ENCODE measurements around the gene ST6GALNAC4.
A peak's percentile ranks its signal among the peaks of the same experiment; 100 is the strongest.

The ST6GALNAC4 gene

DNA sequence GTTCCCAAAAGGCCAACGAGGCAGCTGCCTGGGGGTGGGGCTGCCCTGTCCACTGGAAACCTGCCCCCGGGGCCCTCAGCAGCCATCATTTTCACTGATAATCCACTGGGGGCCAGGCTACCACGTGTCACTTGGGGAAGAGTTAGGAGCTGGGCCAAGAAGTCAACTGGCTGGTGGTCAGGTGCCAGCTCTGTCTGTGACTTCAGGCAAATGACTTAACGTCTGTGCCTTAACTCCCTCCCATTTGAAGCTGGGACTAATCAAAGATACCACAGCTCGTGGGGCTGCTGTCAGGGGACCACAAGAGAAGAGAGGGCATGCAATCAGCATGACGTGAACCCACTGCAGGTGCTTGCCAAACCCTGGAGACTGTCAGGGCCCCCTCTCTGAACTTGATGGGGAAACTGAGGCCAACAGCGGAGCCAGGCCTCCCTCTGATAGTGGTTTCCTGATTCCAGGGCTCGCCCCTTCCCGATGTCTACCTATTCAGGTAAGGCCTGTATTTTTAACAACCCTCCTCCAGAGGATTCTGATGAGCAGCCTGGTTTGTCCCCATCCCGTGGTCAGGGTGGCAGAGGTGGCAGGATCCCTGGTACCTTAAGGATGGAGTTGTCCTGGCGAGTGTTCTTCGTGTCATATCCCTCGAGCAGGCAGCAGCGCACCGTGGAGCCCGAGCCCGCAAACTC, 33.1 kb upstream of the ST6GALNAC4 start:
- peak overlapping the region in 9 of 21 experiments; percentile 14 to 80 (median 63) for H3K27ac ChIP-seq
- H3K4me3 ChIP-seq, result no peak overlapping the region

DNA sequence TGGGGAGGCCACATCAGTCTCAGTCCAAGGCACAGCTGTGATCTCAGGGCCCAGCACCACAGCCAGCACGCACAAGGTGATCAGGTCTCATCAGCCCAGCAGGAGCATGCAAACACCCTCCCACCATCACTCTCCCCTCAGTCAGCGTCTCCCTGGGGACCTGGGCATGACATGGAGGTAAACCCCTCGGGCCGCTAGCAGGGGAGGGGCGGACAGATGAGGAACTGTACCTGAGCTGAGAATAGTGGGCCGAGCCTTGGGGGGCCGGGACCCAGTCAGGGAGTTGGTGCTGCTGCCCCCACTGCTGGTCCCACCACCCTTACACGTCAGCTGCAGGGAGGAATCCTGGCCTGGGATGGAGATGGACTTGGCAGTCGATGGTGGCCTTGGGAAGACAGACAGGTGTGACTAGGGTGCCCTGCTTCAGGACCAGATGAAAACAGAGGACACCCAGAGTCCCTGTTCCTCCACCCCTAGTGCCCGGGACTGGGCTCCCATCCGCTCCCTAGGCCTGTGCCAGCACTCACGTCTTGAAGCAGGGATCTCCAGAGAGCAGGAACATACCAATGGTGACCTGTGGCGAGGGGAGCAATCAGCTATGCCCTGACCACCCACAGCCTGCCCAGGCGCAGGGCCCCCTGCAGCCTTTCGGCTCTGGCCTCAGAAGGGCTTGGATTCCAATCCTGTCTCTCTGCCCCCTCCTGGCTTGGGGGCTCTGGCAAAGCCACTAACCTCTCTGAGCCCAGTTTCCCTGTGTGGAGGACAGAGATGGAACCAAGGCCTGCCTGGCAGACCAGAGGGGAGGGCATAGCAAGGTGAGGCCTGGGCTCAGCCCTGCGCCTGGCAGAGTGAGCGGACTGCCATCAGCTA, 31.2 kb upstream of the ST6GALNAC4 start:
- Histone ChIP-seq H3K4me3 (no peak overlapping the region), H3K27ac (peak overlapping the region in 6 of 21 experiments; percentile 1 to 60 (median 36))

DNA sequence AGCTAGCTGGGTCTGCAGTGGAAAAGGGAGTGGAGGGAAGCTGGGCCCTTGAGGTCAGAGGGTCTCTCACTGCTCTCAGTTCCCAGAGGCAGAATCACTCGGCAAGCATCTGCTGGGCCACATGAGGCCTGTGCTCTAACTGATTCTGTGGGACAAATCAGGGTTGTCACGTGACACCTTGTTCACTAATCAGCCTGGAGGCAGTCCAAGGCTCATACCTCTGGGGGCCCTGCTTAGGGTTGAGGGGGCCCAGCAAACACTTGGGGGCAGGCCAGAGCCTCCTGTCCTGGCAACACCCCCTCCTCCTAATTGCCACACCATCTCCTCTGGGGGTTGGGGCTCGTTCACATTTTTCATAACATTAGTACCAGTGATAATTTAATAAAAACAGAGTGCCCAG, 29.9 kb upstream of the ST6GALNAC4 start:
- H3K27ac ChIP-seq, result peak overlapping the region in 5 of 21 experiments; percentile 32 to 61 (median 43)
- no peak overlapping the region for H3K4me3 ChIP-seq

DNA sequence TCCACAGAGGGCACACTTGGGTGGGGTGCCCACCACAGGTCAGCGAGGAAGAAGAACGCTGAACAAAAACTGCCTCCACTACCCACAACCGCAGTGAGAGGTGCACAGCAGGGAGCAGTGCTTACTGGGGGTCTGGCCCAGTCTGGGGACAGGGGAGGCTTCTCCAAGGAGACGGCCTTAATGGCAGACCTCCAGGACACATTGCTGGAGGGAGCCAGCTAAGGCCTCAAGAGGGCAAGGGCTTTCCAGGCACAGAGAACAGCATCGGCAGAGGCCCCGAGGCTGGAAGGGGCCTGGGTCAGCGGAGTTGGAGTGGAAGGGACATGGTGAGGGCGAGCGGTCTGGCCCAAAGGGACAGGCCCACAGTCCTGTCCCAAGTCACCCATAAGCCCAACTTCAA, 29.1 kb upstream of the ST6GALNAC4 start:
- H3K27ac ChIP-seq, result peak overlapping the region in 9 of 21 experiments; percentile 4 to 61 (median 39)

DNA sequence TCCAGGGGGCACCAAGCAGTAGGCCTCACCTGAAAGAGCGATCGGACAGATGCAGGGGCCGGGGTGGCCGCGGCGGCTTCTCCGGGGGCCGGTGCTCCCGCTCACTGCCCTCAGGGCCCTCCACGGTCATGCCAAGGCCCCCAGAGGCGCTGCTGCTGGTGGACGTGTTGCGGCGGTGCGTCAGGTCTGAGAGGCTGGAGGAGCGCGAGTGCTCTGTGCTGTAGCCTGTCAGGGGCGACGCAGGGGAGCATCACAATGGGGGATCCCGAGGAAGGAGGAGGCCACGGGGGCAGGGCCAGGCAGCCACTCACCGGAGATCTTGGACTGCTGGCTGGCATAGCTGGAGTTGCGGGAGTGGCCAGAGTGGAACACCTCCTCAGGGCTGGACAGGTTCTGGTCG, 28.5 kb upstream of the ST6GALNAC4 start:
- H3K4me3 ChIP-seq, result no peak overlapping the region
- H3K27ac ChIP-seq, result peak overlapping the region in 6 of 21 experiments; percentile 4 to 61 (median 42)

More for the DNA sequence above, 29.1 kb upstream of the ST6GALNAC4 start:
- H3K4me3 ChIP-seq, result no peak overlapping the region

DNA sequence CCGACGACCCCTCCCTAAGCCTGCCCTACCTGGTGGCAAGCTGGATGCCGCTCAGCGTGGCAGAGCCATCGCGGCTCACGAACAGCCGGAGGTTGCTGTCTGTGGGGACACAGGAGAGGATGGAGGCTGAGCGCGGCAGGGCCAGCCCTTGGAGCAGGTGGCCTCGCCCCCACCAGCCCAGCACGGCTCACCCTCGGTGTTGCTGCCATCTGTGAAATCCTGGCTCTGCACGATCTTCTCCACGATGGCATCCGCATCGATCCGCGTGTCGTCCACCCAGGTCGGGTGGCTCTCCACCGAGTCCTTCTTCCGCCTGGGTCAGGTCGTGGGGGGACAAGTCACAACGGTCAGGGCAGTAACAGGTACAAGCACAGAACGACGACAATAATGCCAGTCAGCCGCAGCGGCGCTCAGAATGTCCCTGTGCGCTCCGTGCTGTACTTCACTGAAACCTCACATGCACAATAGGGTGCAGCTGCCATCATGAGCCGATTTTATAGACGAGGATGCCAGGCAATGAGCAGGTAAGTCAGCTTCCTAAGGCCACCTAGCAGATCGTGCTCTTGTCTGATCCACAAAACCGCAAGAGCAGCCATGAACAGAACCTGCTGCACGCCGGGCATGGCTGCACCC, 27.9 kb upstream of the ST6GALNAC4 start:
- H3K27ac ChIP-seq, result peak overlapping the region in 1 of 21 experiments; percentile 4
- no peak overlapping the region for H3K4me3 ChIP-seq

DNA sequence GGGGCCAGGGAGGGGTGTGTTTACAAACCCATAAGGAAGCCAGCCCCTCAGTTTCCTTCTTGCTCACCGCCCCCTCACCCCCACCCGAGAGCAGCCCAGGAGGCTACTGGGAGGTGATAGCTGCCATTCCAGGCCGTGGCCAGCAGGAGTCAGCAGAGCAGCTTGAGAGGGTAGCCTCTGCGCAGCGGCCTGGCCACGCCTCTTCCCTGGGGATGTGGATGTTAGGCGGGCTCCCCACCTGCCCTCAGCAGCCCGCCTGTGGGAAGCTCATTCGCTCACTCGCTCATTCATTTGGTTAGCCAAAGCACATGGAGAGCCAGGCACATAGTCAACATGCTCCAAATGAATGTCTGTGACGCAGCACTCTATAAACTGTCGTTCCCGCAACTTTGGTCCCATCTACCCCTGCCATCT, 26.9 kb upstream of the ST6GALNAC4 start:
- Histone ChIP-seq H3K27ac (no peak overlapping the region), H3K4me3 (no peak overlapping the region)

DNA sequence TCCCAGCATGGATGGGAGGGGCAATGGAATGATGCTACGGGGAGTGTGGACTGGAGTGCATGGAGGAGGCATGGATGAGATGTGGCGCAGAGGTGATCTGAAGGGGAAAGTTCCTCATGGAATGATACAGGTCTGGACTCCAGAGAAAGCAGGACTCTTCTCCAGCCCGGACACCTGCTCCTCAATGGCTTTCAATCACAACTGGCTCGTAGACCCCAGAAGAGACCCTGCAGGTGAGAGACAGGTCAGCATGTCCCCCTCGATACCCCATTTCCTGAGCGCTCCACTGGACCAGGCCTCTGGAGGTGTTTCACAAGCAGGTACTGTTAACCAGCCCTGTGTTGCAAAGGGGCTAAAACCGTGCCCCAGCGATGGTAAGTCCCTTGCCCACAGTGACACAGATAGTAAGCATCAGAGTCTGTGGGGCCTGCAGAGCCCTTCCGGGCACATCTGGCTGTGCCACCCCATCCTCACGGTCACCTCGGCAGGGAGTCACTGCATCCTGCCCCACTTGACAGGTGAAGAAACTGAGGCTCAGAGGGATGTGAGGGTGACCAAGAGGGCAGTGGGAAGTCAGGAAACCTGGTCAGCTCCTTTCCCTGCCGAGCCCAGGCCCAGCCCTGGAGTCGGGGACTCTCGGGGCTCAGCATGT, 26.3 kb upstream of the ST6GALNAC4 start:
- Histone ChIP-seq H3K4me3 (no peak overlapping the region), H3K27ac (peak overlapping the region in 1 of 21 experiments; percentile 4)

DNA sequence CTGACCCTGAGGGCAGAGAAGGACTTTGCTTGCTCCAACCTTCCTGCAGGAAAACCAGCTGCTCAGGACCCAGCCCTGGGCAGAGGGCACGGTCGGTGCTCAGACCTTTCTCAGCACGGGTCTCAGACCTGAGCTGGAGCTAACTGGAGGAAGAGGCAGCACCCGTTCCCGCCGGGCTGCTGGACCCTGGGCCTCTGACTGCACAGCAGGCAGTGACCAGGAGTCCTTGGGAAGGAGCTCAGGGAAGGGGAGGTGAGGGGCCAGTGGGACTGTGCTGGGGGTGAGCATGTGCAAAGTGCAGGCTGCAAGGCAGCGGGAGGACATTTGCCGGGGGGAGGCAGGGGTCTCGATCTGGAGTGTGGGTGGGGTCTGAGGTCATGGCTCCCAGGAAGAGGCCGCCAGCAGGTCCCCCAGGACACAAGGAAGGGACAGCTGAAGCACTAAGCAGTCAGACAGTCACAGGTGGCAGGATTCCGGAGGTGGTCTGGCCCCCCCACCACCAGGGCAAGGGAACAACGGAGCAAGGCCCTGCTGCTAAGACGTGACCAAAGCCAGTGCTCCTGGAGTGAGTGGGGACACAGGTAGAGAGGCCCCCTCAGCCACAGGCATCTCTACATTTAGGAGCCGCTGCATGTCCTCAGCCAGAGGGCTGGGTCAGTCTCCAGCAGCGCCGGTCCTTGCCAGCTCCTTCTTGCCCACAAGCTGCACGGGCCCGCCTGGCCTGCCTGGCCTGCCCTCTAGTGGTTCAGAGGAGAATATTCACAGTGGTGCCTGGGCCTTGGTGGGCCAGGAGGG, 25.6 kb upstream of the ST6GALNAC4 start:
- Histone ChIP-seq H3K27ac (peak overlapping the region in 1 of 21 experiments; percentile 40), H3K4me3 (no peak overlapping the region)

DNA sequence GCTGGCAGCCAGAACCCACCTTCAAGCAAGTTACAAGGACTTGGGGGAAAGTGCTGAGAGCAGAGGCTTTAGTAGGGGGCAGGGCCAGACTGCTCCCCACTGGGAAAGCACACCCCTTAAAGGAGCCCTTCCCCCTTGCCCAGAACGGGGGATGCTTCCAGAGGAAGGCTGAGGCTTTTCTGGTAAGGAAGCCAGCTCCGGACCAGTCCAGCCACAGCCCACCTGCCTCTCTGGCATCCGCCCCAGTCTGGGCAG, 25.0 kb upstream of the ST6GALNAC4 start:
- H3K4me3 ChIP-seq, result no peak overlapping the region
- no peak overlapping the region for H3K27ac ChIP-seq

DNA sequence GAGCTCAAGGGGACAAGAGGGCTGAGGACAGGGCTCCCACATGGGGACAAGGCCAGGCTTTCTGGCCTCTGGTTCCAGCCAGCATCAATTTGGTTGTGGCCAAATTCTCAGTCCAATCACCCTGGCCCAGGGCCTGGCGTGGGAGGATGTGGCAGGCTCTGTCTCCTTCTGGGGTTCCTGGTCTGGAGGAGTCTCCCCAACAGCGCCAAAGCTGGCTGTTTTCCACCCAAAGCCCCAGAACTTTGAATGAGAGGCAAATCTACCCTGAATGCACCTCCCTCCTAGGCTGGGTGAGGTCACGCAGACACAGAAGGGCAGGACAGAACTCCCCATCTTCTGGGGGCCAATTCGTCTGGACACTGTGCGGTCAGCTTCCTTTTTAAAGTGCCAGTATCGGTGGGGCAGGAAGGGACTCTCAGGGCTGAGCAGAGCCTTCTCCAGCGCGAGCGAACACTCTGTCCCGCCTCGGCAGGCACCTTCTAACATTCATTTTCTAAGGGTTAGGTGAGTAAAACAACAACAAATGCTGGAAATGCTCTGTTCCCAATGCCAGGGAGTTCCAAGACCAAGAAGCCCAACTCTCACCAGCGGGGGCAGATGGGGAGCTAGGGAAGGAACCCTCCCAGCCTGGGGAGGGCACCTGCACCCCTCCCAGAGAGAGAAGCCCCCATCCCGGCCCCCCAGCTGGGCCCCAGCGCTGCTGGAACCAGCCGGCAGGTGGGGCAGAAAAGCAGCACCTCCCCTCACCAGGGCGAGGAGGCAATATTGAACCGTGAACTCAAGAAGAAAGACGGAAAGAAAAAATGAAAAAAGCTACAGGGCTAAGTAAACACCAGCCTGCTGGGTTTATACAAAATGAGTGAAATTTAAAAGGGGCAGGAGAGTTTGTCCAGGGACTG, 24.5 kb upstream of the ST6GALNAC4 start:
- Histone ChIP-seq H3K4me3 (no peak overlapping the region), H3K27ac (no peak overlapping the region)

DNA sequence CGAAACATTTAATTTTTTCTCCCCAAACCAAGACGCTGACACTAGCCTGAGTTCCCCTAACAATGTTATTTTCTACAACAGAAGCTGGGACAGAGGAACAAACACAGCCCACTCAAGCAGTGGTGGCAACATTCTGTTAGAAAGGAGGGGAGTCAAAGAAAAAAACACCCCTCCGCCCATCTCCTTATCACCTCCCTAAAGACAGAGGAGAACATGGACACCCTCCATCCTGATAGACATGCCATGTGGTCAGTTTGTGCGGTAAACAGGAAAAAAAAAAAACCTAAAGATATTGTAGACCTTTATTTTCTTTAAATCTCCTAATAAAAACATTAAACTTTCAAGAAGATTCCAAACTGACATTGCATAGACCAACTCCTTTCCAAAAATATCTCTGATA, 23.8 kb upstream of the ST6GALNAC4 start:
- no peak overlapping the region for H3K4me3 ChIP-seq
- H3K27ac ChIP-seq, result no peak overlapping the region

DNA sequence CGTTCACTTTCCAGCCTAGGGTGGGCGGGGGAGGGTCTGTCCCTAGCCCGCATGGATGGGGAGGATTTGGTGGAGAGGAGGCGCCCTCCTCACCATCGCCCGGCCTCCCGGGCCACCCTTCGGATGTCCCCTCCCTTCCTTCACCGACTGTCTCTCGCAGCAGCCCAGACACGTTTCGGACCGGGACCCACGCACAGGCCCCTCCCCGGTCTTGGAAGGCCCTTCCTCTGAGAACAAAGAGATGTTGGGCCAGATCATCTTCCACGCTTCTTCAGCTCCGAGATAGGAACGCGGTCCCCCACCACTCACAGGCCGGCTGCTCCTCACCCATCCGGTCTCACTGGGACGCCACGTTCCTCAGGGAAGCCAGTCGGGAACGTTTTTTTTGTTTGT, 21.5 kb upstream of the ST6GALNAC4 start:
- H3K4me3 ChIP-seq, result peak overlapping the region in 6 of 7 experiments; percentile 69 to 81 (median 74)
- peak overlapping the region in 20 of 21 experiments; percentile 3 to 91 (median 74) for H3K27ac ChIP-seq

DNA sequence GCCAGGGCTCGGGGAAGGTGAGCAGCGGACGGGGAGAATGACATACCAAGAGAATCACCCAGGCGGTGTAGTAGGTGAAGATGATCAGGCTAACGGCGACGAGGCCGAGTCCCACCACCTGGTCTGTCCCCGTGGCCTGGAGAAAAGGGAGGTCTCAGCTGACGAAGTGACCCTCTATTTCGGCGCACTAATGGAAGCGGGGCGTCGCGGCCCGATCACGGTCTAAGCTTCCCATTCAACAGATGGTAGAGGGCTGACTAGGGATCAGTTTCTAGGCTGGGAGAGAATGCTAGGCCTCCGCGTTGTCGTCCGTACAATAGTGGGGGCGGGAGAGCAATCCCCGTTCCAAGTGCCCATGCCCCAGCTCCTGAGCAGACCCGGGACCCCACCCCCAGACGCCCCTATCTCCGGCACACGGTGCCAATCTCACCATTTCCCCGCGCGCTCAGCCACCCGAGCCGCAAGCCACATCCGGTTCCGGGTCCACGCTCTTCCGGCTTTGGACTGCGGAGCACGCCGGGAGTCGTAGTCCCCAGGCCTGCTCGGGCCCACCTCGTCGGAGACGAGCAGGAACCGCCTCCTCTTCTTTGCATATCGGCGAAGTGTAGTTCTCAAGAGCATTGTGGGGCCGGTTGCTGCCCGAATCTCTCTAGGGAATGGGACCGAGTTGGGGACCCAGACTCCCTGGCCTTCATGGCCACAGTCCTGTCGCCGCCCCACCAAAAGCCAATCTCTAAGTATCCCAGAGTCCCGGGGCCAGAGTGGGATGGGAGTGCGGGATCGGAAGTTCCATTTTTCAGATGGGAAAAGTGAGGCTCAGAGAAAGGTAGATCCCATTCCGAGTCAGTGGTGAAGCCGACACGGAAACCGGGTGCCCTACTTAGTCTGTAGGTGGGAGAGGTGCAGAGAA, 20.8 kb upstream of the ST6GALNAC4 start, which contains the start of gene DPM2:
Gene DPM2, minus strand, starts transcription at position 467 of the 910 bp plus-strand sequence. Its CDS starts 34 bp downstream, at position 433.
- H3K27ac ChIP-seq, result peak within 1 kb of the TSS in 20 of 21 experiments; percentile 43 to 91 (median 76)

DNA sequence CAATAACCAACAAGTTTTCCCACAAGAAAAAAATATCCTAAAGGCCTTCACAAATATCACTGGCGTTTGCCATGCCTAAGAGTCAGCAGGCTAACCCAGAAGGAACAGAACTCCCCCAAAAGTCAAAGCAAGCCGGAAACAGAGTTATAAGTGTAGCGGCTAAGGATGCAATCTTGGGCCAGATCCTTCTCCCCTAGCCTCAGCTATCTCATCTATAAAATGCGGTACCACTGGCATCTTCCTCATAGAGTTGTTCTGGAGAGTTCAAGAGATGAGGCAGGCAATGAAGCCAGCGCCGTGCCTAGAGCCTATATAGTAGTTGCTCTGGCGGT, 20.2 kb upstream of the ST6GALNAC4 start:
- peak overlapping the region in 19 of 21 experiments; percentile 61 to 91 (median 78) for H3K27ac ChIP-seq
- H3K4me3 ChIP-seq, result peak overlapping the region; percentile 50 to 81 (median 71)

More for the DNA sequence above, 20.8 kb upstream of the ST6GALNAC4 start, which contains the start of gene DPM2:
- peak within 1 kb of the TSS; percentile 50 to 81 (median 71) for H3K4me3 ChIP-seq

DNA sequence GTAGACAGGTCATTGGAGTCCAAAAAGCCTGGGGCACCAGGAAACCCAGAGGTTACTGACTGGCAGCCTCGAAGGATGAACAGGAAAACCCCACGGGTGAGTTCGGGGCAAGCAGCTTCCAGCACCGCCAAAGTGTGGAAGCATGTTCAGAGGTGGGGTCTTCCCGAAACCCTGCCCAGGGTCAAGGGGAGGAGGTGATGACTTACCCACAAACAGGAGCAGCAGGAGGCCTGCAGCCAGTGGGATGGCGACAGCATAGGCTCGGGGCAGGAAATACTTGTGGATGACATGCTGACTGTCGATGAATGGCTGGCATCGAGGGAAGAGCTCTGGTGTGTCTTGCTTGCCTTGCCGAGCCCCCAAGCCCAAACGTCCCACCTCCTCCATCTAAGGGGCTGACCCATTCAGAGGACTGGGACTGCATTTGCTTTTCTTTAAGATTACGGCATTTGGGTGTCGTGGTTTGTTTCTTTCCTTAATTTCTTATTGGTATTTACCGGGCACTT, 19.6 kb upstream of the ST6GALNAC4 start:
- H3K4me3 ChIP-seq, result peak overlapping the region in 1 of 7 experiments; percentile 76
- peak overlapping the region in 6 of 21 experiments; percentile 18 to 91 (median 80) for H3K27ac ChIP-seq

DNA sequence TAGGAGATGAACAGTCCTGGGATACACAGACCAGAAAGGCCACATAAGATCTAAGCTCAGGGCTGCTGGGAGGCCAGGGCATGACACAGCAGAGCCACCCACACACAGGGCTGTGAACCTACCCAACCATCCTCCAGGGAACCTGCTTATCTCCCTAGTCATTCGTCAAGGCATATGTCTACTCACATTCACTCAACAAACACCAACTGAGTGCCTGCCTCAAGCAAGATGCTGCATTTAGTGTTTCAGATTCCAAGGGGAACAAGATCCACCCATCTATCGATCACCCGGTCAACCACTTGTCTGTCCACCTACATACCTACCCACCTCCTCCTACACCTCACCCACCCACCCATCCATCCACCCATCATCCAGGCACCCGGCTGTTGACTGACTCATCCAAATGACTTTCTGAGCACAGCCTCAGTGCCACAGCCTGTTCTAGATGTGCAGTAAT, 19.0 kb upstream of the ST6GALNAC4 start:
- Histone ChIP-seq H3K4me3 (no peak overlapping the region), H3K27ac (peak overlapping the region in 5 of 21 experiments; percentile 1 to 82 (median 18))
